ENCODE results near the gene CSGALNACT2. TPM values are rescaled to one million over a fixed set of nuclear protein-coding genes. Genes with fewer than 3 reads are reported as not detected.

The CSGALNACT2 gene
- total RNA-seq, 1 experiment from 2014 or later, result 8.9 TPM

GRCh38 chr10:43198682-43199005 is 60.4 kb downstream of the CSGALNACT2 start:
- Histone ChIP-seq H3K9ac (ENCODE audit: extremely low read depth, insufficient read length, low read length) (no peak overlapping the region), H3K23ac (ENCODE audit: insufficient read length, low read depth, low read length) (no peak overlapping the region), H3K4me1 (ENCODE audit: insufficient read depth, low read length) (no peaks in the 10 kb centered on the region), H2BK12ac (ENCODE audit: insufficient read length, low read depth, low read length) (no peak overlapping the region), H2AK5ac (ENCODE audit: insufficient read length, low read length) (no peak overlapping the region), H3K56ac (ENCODE audit: insufficient read length, low read depth, low read length) (no peak overlapping the region), H3T11ph (ENCODE audit: low read length) (no peak overlapping the region), H3K79me1 (ENCODE audit: insufficient read depth, low read depth, low read length, poor library complexity, severe bottlenecking) (no peaks in the 10 kb centered on the region), H2AFZ (ENCODE audit: low read length) (no peak overlapping the region), H3K18ac (ENCODE audit: insufficient read length, low read depth, low read length) (no peak overlapping the region), H3K27me3 (ENCODE audit: insufficient read depth, low read length) (no peaks in the 10 kb centered on the region), H4K5ac (ENCODE audit: insufficient read length, low read depth, low read length) (no peak overlapping the region), H3K79me2 (ENCODE audit: insufficient read depth, low read length) (no peaks in the 10 kb centered on the region), H3K14ac (ENCODE audit: insufficient read depth, low read length) (no peak overlapping the region), H4K8ac (replicated peaks; ENCODE audit: insufficient read length, low read depth, low read length) (no peak overlapping the region), H3K4me2 (ENCODE audit: insufficient read depth, insufficient read length, low read length) (no peak overlapping the region), H2BK5ac (ENCODE audit: insufficient read length, low read length) (no peak overlapping the region), H3K9me3 (ENCODE audit: control insufficient read depth, low read depth, low read length) (no peaks in the 10 kb centered on the region), H3K4ac (ENCODE audit: low read depth, low read length) (no peak overlapping the region), H4K20me1 (ENCODE audit: control insufficient read depth, insufficient read depth, insufficient read length) (no peaks in the 10 kb centered on the region), H2BK15ac (ENCODE audit: low read depth, low read length) (no peak overlapping the region), H3K23me2 (ENCODE audit: insufficient read length, low read depth, low read length, poor library complexity, severe bottlenecking) (no peaks in the 10 kb centered on the region), H2BK20ac (ENCODE audit: low read depth, low read length, poor library complexity, severe bottlenecking) (no peak overlapping the region), H4K91ac (ENCODE audit: insufficient read length, low read depth, low read length) (no peak overlapping the region), H2BK120ac (ENCODE audit: low read depth, low read length, poor library complexity, severe bottlenecking) (no peak overlapping the region), H3K27ac (ENCODE audit: insufficient read length, low read depth, low read length) (no peak overlapping the region)
- no peak overlapping the region for H3K4me3 Mint-ChIP-seq
- H3K27me3 Mint-ChIP-seq (ENCODE audit: low read depth), result no peaks in the 10 kb centered on the region
- peaks cover 12 to 14% of the 10 kb centered on the region in 2 experiments for H3K4me1 Mint-ChIP-seq
- no peak for TF ChIP-seq CTCF (conservative IDR thresholded peaks at IDR 0.05)
- H3K27ac Mint-ChIP-seq, result no peak overlapping the region
- no peak for DNase-seq
- H3K9me3 Mint-ChIP-seq, result no peaks in the 10 kb centered on the region
- WGBS (ENCODE audit: extremely low coverage, insufficient read length, low lambda C conversion rate), result no CpG with 5 or more reads among the region's 10 CpGs
- H3K36me3 Mint-ChIP-seq (ENCODE audit: insufficient read depth in 1 of 3, low read depth in 3 of 3), result peaks cover 30 to 51% (median 47%) of the 10 kb centered on the region in 3 experiments; a peak in 6 of 7 replicates
